ENCODE results near the gene LILRB2.
A peak's percentile ranks its signal among the peaks of the same experiment; 100 is the strongest.
"Not testable (repeated sequence)": the region's sequence is repeated elsewhere in the genome, so short reads cannot be mapped to it uniquely, and the experiment has no call there.

The LILRB2 gene

DNA sequence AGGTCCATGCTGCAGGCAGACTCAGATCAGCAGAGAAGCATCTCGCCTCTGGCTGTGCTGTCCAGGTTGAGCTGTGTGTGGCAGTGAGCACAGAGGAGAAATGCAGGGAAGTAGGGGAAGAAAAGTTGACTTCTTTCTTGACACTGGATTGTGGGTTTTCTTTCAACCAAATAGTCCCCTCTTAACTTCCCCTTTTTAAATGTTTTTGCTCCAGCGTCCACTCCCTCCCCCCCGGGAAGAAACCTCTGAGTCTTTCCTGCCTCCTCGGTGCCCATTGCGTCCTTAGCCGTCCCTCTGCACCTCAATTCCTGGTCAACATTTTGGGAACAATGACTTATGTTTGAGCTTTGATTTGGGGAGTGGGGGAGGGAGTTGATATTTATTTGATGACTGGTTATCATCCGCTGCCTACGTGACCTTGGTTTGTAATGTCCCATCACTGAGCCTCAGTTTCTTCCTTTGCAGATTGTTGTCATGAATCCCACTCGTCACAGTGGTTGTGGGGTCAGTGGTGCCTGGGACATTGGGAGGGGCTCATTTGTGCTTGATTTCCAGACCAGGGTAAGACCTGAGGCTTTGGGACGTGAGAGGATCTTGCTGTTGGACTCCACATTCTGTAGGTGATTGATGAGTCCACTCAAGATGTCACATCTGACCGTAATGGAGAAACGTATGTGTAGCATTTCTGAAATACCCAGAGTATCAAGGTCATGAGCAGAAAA lies at the start of gene LILRB2:
Gene LILRB2, minus strand, starts transcription at position 104 of the 722 bp plus-strand sequence. CDS start 614 bp downstream, outside the sequence.
- DNase-seq, result no peak

DNA sequence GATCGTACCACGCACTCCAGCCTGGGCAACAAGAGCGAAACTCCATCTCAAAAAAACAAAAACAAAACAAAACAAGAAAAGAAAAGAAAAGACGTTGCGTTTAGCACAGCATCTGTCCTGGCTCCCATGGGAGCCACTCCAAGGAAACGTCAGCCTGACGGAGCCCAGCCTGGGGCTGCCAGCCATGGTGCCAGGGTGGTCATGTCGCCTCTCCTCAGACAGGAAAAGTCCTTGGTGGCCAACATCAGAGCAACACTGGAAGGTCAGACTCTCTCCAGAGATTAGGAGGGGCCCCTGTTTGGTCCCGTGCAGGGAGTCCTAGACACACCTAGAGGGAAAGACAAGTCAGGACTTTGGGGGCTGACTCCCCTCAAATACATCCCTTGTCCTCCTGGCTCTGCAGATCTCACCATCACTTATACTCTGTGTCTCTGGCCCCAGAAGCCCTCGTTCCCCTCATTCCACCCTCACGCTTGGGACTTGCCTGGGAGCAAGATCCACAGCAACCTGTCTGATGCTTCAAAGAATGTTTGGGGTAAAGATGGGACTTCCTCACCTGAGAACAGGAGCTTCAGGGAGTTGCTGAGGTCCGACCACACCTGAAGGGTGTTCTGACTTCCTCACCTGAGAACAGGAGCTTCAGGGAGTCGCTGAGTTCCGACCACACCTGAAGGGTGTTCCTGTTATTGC lies 48.7 kb upstream of the LILRB2 start:
- no peak for DNase-seq

DNA sequence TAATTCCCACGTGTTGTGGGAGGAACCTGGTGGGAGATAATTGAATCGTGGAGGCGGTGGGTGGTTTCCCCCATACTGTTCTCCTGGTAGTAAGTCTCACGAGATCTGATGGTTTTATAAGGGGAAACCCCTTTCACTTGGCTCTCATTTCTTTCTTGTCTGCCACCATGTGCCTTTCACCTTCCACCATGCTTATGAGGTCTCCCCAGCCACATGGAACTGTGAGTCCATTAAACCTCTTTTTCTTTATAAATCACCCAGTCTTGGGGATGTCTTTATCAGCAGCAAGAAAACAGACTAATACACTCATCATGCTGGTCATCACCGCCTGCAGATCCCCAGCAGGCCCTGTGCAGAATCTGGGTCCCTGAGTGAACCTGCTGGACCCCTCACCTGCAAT lies 47.9 kb upstream of the LILRB2 start:
- DNase-seq, result not testable (repeated sequence)

DNA sequence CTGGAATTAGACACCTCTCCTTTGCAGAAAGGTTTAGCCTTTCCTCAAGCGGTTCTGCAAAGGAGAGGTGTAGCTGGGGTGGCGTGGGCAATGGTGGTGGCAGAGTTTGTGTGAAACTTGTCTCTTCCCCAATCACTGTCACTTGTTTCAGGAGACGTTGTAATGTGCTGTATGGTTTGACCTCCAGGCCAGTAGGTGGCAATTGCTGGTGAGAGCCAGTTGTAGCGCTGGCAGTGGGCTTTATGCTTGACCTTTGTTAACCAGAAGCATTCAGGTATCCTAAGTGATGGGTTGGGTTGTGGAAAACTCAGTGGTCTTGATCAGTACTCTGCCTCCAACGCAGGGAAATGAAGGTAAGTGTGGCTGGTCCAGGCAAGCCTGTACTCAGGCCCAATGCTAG lies 44.7 kb upstream of the LILRB2 start:
- DNase-seq, result no peak

DNA sequence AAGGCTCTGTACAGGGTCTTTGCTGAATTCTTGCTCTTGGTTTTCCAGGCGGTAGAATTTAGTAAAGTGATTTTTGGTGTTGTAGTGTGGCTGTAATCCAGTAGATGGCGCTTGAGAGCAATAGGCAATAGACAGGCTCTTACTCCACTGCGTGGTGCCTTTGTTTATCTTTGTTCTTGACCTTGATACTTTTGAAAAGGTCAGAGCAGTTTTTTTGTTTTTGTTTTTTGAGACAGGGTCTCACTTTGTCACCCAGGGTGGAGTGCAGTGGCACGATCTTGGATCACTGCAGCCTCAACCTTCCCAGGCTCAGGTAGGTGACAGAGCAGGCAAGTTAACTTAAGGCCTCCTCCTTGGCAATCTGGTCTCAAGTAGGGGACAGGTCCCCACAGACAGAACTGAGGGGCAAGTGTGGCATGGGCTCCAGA lies 44.3 kb upstream of the LILRB2 start:
- DNase-seq, result peak; percentile 74

DNA sequence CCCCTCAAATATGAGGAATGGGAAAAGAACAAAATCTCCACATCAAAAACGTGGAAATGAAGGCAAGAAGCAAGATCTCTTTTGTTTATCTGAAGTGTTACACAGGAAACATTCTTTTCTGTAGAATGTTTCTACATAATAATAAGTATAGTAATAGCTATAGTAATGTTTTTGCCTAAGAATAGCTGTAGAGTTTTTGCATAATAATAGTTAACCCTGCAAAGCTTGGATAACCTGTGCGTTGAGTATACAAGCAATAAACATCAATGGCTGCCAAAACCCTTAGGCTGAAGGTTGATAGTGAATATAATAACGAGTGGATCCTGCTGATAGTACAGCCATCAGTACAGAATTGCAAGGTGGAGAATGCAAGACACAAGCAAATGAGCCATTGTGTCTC lies 43.2 kb upstream of the LILRB2 start:
- DNase-seq, result no peak

DNA sequence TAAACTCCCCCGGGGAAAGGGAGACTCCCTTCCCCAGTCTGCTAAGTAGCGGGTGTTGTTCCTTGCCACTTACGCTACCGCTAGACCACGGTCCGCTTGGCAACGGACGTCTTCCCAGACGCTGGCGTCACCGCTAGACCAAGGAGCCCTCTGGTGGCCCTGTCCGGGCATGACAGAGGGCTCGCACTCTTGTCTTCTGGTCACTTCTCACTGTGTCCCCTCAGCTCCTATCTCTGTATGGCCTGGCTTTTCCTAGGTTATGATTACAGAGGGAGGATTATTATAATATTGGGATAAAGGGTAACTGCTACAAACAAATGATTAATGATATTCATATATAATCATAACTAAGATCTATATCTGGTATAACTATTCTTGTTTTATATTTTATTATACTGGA lies 42.0 kb upstream of the LILRB2 start:
- DNase-seq, result not testable (repeated sequence)

DNA sequence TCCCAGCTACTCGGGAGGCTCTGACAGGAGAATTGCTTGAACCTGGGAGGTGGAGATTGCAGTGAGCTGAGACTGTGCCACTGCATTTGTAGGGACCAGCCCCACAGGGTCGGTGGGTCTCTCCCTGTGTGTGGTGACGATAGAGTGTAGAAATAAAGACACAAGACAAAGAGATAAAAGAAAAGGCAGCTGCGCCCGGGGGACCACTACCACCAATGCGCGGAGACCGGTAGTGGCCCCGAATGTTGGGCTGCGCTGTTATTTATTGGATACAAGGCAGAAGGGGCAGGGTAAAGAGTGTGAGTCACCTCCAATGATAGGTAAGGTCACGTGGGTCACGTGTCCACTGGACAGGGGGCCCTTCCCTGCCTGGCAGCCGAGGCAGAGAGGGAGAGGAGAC lies 41.4 kb upstream of the LILRB2 start:
- DNase-seq, result not testable (repeated sequence)

DNA sequence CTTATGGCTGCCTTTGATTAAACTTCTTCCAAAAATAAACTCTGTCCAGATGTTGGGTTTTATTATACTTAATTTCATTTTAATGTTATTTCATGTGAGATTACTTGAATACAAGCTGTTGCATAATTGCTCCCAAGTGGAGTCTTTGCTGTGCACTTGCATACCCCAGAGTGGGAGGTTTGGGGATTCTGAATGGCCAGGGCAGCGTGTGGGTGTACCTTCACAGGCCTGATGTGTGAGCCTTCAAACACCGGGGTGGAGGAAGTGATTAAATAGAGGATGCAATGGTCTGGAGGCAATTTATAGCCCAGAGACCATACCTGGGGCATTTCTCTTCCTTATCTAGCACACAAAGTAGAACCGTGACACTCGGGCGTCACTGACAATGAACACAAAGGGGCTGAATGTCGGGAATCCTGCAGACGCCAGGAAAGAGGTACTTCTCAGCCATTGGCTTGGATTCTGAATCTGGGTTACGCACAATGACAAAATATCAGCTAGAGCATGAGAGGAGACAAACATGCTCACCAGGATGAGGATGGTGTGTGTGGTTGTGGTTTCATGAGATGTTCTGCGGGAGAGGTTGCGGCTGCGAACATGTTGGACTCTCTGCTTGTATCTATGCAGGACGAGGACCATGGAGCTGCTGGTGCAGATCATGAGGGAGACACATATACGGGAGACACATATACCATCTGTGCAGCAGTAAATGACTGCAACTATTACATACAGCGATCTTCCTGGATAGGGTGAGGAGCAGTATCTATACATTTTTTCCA lies 39.2 kb upstream of the LILRB2 start:
- DNase-seq, result no peak

DNA sequence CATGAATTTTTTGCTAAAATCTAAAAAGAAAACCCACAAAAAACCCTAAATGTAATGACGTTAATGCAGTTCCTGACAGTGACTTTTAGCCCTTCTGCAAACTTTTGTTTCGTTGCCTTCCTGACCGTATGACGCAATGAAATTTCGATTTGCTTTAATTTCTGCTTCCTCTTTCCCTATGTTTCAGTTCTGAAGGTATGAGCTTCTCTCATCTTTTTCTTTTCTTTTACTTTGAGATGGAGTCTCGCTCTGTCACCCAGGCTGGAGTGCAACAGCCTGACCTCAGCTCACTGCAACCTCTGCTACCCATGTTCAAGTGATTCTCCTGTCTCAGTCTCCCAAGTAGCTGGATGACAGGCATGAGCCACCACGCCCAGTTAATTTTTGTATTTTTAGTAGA lies 38.1 kb upstream of the LILRB2 start:
- peak; percentile 17 for DNase-seq

DNA sequence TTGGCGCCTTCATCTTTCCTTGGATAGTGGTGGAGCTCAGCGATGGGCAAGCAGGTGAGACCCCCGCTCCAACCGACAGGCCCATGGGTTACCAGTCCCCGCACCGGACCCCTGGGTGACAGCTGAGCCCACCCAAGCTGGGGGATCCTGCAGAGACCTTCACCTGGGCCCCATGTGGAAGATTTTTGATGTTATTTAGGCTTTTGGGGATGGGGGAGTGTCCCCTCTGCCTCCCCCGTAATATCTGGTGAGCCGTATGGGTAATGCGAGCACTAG lies 37.0 kb upstream of the LILRB2 start:
- DNase-seq, result no peak

DNA sequence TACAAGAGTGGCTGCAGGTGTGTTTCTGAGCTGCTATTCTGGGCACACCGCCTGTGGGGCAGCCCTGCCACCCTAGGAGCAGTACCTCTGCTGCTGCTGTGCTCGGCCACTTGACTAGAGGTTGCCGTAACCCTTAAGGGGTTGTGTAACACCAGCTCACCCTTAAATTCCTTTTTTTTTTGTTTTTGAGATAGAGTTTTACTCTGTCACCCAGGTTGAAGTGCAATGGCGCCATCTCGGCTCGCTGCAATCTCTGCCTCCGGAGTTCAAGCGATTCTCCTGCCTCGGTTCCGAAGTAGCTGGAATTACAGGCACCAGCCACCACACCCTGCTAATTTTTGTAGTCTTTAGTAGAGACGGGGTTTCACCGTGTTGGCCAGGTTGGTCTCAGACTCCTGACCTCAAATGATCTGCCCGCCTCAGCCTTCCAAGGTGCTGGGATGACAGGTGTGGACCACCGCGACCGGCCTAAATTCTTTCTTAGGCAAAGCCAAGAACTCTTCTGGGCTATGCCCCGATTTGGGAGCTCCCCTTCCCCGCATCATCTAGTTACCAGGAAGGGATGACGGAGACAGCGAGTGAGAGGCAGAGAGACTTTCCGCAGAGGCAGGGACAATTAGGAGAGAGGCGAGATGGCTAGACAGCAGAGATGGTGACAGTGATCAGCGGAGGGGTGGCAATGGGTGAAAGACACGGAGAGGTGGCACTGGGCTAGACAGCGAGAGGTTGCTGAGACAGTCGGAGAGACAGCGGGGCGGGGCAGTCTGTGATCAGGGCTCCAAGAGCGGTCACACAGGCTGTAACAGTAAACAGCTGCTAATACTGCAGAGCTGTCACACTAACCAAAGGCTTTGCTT lies 36.4 kb upstream of the LILRB2 start:
- no peak for DNase-seq

DNA sequence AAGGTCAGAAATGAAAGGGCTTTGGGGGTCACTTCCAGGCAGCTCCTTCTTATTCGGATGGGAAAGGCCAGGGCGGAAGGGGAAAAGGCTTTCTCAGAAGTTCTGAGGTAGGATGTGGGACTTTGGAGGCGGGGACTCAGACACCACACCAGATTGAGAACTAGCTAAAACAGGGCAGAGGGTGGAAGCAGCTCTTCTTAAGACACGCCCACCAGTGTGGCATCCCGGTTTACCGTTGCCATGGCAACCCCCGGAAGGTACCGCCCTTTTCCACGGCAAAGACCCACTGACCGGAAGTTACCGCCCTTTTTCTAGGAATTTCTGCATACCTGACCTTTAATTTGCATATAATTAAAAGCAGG lies 35.8 kb upstream of the LILRB2 start:
- DNase-seq, result peak; percentile 22

DNA sequence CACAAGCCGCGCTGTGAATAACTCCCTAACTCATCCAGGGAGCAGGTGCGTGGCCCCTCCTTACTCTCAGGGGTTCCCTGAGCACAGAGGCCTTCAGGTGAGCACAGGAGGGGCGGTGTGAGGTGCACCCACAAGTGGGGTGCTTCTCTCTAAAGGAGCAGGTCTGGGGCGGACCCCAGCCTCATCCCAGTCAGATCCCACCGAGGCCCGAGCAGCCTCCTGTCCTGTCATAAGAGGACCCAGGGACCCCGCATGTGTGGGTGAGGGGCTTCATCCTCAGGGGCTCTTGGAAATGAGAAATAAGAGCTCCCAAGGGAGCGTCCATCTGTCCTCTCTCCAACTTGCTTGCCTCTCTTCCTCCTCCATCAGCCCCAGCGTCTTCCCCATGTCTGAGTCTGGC lies 35.0 kb upstream of the LILRB2 start:
- no peak for DNase-seq

DNA sequence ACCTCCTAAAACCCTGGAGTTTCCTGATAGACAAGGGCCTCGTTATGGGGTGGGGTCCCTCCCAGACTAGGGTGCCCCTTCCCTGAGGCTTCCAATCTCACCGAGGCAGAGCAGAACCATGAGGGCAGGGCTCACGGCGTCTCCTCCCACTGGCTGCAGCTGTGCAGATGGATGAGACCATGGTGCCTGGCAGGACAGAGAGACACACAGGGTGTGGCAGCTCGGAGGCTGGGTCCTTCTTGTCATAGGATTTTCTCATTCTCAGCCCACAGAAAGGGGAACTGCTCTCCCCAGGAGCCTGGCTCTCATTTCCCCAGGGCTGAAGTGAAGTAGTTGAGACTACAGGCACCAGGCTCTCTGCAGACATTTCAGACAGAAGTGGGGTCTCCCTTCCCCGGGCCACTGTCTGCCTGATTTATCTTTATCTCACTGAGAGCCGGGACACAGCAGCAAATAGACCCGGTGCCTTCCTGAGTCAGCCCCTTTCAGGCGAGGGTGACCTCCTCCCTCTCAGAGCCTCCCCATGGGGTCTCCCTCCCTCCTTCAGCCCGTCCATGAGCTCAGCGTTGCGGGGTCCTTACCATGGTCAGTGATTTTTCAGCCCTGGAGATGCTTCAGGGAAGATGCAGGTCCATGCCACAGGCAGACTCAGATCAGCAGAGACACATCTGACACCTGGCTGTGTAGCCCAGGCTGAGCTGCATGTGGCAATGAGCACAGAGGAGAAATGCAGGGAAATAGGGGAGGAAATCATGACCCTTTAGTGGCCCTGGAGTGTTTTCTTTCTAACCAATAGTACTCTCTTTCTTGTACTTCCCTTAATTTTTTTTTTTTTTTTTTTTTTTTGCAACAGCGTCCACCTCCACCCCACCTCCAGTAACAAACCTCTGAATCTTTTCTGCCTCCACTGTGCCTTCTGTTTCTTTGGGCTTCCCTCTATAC lies 31.8 kb upstream of the LILRB2 start, which contains the start of gene LILRA5:
Gene LILRA5, minus strand, starts transcription at position 731 of the 942 bp plus-strand sequence. Its CDS starts 147 bp downstream, at position 584.
- peak; percentile 28 for DNase-seq

DNA sequence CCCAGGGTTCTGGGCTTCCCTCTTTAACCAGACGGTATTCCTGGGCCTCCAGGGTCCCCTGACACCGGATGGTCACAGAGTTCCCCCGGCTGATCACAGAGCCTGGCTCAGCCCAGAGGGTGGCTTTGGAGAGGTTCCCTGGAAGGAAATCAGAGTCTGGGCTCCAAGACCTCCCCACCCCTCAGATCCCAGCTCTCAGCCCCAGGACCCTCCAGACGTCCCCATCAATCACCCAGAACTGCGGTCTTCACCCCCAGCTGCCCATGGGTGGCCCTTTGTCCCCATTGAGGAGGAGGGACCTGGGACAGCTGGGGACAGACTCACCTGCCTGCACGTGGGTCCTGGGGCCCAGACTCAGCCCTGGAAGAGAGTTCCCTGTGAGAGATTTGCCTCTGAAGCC lies 31.1 kb upstream of the LILRB2 start:
- no peak for DNase-seq

DNA sequence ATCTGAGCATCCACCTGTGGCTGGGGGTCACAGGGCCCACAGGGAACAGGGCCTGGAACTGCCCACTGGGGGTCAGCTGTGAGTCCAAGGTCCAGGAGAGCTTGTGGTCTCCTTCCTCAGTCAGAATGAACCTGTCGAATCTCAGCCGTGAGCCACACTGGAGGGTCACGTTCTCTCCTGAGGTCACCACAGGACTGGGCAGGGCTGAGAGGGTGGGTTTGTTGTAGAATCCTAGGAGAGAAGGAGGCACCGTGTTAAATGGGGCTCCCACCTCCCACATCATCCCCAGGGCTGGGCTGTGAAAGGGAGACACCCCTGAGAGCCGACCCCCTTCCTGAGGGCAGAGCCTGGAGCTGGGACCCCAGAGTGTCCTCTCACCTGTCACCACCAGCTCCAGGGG lies 30.6 kb upstream of the LILRB2 start:
- no peak for DNase-seq

DNA sequence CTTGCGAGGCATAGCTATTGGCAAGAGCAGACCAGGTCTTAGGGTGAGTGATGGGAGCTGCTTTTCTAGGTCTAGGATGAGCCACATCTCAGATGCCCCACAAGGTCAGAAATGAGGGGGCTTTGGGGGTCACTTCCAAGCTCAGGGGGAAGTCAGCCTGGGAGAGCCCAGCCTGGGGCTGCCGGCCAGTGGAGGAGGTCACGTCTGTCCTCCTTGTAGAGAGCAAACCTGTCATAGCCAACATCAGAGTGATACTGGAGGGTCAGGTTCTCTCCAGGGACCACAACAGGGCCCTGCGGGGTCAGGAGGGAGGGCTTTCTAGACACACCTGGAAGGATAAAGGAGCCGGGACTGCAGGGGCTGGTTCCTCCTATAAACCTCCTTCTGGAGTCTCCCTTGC lies 29.6 kb upstream of the LILRB2 start:
- DNase-seq, result no peak

DNA sequence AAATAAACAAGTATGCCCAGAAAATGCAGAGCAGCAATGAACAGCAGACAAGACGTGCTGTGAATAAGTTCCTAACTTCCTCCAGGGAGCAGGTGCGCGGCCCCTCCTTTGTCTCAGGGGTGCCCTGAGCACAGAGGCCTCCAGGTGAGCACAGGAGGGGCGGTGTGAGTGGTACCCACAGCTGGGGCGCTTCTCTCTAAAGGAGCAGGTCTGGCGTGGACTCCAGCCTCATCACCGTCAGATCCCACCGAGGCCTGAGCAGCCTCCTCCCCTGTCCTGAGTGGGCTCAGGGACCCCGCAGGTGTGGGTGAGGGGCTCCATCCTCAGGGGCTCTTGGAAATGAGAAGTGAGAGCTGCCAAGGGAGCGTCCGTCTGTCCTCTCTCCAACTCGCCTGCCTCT lies 28.9 kb upstream of the LILRB2 start:
- no peak for DNase-seq

DNA sequence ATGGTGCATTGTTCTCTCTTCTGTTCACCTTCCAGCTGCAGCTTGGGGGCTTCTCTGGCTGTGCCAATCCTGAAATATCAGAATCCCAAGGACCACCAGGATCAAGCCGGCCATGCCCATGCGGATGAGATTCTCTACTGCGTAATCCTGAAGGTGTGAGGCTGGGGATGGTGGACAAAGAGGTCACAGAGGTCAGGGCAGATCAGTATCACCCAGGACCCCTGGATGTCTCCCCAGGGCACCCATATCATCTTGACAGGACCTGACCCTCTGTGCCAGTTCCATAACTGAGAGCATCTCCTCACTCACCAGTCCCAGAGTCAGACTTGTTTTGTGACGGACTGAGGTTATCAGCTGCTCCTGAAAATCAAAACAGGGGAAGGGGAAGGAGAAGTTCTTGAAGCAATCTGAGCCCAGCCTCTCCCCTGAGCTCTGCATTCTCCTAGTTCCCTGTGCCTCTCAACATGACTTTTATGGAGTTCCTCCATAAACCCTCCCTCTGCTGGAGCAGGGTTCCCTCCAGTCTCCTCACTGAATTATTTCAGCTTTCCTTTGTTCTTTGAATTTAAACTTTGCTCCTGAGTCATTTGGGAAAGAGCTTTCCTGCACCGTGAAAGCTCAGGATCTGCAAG lies 26.6 kb upstream of the LILRB2 start:
- no peak for DNase-seq

DNA sequence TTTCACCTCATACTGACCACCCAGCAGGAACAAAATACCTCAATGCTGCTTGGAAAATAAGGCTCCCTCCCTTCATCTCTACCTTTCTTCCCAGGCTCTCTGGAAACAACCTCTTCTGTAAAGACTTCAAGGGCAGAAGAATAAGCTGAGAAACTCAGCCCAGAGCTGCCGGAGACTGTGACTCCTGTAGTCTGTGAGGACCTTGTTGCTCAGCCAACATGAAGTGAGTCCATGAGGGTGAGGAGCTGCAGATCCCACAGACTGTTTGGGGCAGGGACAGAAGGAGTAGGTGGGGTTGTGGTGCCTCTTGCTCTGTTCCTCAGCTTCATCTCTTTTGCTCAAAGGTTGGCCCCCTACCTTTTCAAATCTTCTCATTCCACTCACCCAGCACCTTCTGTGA lies 24.2 kb upstream of the LILRB2 start:
- DNase-seq, result no peak

Measured in CD4-positive, alpha-beta T cell treated with Interleukin-17A for 1 hour (primary cell).